Endodermal cell (in vitro differentiated cells): ENCODE results near the gene SUMF2. TPM values are rescaled to one million over a fixed set of nuclear protein-coding genes. Genes with fewer than 3 reads are reported as not detected.
"Not testable (repeated sequence)": the region's sequence is repeated elsewhere in the genome, so short reads cannot be mapped to it uniquely, and the experiment has no call there.

Experiments
- DNase-seq: peaks from one replicate; pipeline ENCODE4 v3.0.0-alpha.2; 2017
- H3K27ac ChIP-seq: 2 replicates; pipeline ENCODE4 v1.5.1; 2013; ENCODE audit warnings: mild to moderate bottlenecking, low read depth, low read length, moderate library complexity
- H3K27me3 ChIP-seq: 2 replicates; pipeline ENCODE4 v1.6.1; 2013; ENCODE audit warnings: mild to moderate bottlenecking, low read length, moderate library complexity; ENCODE audit not compliant: insufficient read depth, control insufficient read depth, poor library complexity, severe bottlenecking
- H3K36me3 ChIP-seq: 2 replicates; pipeline ENCODE4 v1.7.0; 2013; ENCODE audit warnings: mild to moderate bottlenecking, low read length, moderate library complexity; ENCODE audit not compliant: control insufficient read depth, insufficient read depth
- H3K4me1 ChIP-seq: one replicate; pipeline ENCODE4 v1.7.0; 2013; ENCODE audit warnings: low read length; ENCODE audit not compliant: control insufficient read depth, insufficient read depth
- H3K4me3 ChIP-seq: 2 replicates; pipeline ENCODE4 v1.5.1; 2013; ENCODE audit warnings: mild to moderate bottlenecking, low read length, moderate library complexity
- H3K9ac ChIP-seq: 2 replicates; pipeline ENCODE4 v1.6.1; 2013; ENCODE audit warnings: mild to moderate bottlenecking, low read length, moderate library complexity; ENCODE audit not compliant: poor library complexity, severe bottlenecking; ENCODE audit errors: extremely low read depth
- H3K9me3 ChIP-seq: 2 replicates; pipeline ENCODE4 v1.6.1; 2013; ENCODE audit warnings: mild to moderate bottlenecking, low read length, moderate library complexity; ENCODE audit not compliant: control insufficient read depth
- H3K27ac Mint-ChIP-seq: 2 replicates; pipeline ENCODE4 v1.8.0; 2020; ENCODE audit warnings: mixed read lengths
- H3K27me3 Mint-ChIP-seq: 2 replicates; pipeline ENCODE4 v1.8.0; 2021; ENCODE audit warnings: mild to moderate bottlenecking, mixed read lengths; ENCODE audit not compliant: insufficient read depth
- H3K36me3 Mint-ChIP-seq: 2 replicates; pipeline ENCODE4 v1.8.0; 2020; ENCODE audit warnings: low read depth, mixed read lengths
- H3K4me1 Mint-ChIP-seq: 2 replicates; pipeline ENCODE4 v1.8.0; 2020; ENCODE audit warnings: mixed read lengths
- H3K4me3 Mint-ChIP-seq: 2 replicates; pipeline ENCODE4 v1.8.0; 2020; ENCODE audit warnings: mild to moderate bottlenecking, moderate library complexity, mixed read lengths
- H3K9me3 Mint-ChIP-seq: 2 replicates; pipeline ENCODE4 v1.8.0; 2020; ENCODE audit warnings: mild to moderate bottlenecking, mixed read lengths
- WGBS, 2 experiments: methylation state at CpG; one replicate each; pipeline versions ENCODE4 v1.1.5 to v1.1.7; 2013; ENCODE audit warnings: missing lambda C conversion rate in 2 of 2, mixed read lengths in 1 of 2; ENCODE audit not compliant: insufficient coverage in 1 of 2, insufficient read length in 1 of 2; 5-methylcytosine and 5-hydroxymethylcytosine counted together
- long read RNA-seq, 4 experiments: library from polyadenylated mRNA in 2 of 4; library from RNA in 1 of 4; library from capped mRNA in 1 of 4; stranded (forward) in 3 of 4; unstranded in 1 of 4; transcript quantifications; one replicate each; pipeline ENCODE4 v2.0.0, GENCODE V29; 2020 to 2021; ENCODE audit warnings: inconsistent platforms in 1 of 4
- polyA plus RNA-seq, 2 experiments: library from polyadenylated mRNA; stranded (reverse); fragments of 50-300 nt; gene quantifications; one replicate each; pipeline ENCODE4 v1.2.3, GENCODE V29; 2013
- total RNA-seq, 2 donors: library from RNA; stranded (reverse); fragmentation: NEBNext Ultra II Directional in 1 of 2; extraction: Animal tissue kit (Norgen Biotek cat#: 25700) in 1 of 2; gene quantifications; 2 replicates in 1 of 2; 3 replicates in 1 of 2; pipeline ENCODE4 v1.2.1, GENCODE V29; 2021
- TF ChIP-seq, protein P1 (sequence below): fragments of 200-600 bp; sonication (generic); conservative IDR thresholded peaks from 2 replicates; pipeline ENCODE4 v1.5.0; 2021; ENCODE audit warnings: antibody characterized with exemption, mild to moderate bottlenecking

Gene SUMF2
- 100 to 1,000 TPM; 122 to 133 TPM for total RNA-seq
- 83.7 TPM for polyA plus RNA-seq (2013, experiment 1 of 2)
- polyA plus RNA-seq (2013, experiment 2 of 2), result 73.2 TPM
- long read RNA-seq, experiment 1, transcript SUMF2-208 (9 exons, 2,052 nt), result major isoform, 16 of 31 reads
- long read RNA-seq, experiment 1, partial matches to known transcripts, result 2 of 31 reads
- long read RNA-seq, experiment 1, other reads (novel, unspliced or antisense), result 12 of 31 reads
- long read RNA-seq, experiment 2, transcript SUMF2-204 (8 exons, 1,683 nt), result minor isoform, 12 of 201 reads
- long read RNA-seq, experiment 2, transcript SUMF2-208 (9 exons, 2,052 nt), result major isoform, 147 of 201 reads
- long read RNA-seq, experiment 2, partial matches to known transcripts, result 9 of 201 reads
- long read RNA-seq, experiment 2, other reads (novel, unspliced or antisense), result 17 of 201 reads
- long read RNA-seq, experiment 3, transcript SUMF2-207 (8 exons, 1,792 nt), result minor isoform, 8 of 605 reads
- long read RNA-seq, experiment 3, transcript SUMF2-208 (9 exons, 2,052 nt), result major isoform, 480 of 605 reads
- long read RNA-seq, experiment 3, transcript SUMF2-205 (10 exons, 1,171 nt), result minor isoform, 18 of 605 reads
- long read RNA-seq, experiment 3, transcript SUMF2-204 (8 exons, 1,683 nt), result minor isoform, 31 of 605 reads
- long read RNA-seq, experiment 3, partial matches to known transcripts, result 7 of 605 reads
- long read RNA-seq, experiment 3, other reads (novel, unspliced or antisense), result 41 of 605 reads
- long read RNA-seq, experiment 4, transcript SUMF2-208 (9 exons, 2,052 nt), result major isoform, 42 of 68 reads
- long read RNA-seq, experiment 4, partial matches to known transcripts, result 1 of 68 reads
- long read RNA-seq, experiment 4, other reads (novel, unspliced or antisense), result 14 of 68 reads

DNA sequence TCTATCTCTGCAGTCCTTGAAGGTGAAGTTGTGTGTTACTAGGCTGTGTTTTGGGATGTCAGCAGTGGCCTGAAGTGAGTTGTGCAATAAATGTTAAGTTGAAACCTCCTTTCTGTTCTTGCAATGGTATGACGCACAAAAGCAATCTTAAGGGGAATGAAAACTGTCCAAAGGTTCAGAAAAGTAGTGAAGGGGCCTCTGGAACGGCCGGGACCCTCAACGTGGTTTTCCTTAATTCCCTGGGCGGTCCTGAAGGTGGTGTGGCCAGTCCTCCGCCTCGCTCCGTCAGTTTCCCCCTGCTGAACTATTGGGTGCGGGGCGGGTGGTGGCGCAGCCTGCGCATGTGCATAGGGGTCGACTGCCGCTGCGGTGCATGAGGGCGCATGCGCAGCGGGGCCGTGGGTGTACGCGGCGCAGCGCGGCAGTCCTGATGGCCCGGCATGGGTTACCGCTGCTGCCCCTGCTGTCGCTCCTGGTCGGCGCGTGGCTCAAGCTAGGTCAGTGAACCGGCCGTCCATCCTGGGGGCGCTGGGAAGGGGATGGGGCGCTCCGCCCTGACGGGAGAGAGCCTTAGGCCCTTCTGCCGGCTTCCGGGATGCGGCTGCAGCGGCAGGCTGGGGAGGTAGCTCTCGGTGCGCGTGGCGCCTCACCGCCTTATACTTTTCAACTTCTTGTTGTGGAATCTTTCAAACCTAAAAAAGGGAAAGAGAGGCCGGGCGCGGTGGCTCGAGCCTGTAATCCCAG lies at the start of gene SUMF2:
TSS of gene SUMF2 (plus strand) at position 405 of the 744 bp plus-strand sequence. CDS start at position 431, 26 bp downstream.
- WGBS, 2 experiments, result 1% methylated on average over 49 of the region's 49 CpGs; no CpG with 5 or more reads in 1 of the 2 experiments
- H3K9me3 ChIP-seq, result no peaks in the 10 kb centered on the region
- H3K36me3 ChIP-seq, result peaks cover 57% of the 10 kb centered on the region
- no peaks in the 10 kb centered on the region for H3K27me3 ChIP-seq
- DNase-seq, result peak; percentile 96
- Mint-ChIP-seq H3K4me1 (peaks cover 3% of the 10 kb centered on the region), H3K27me3 (no peaks in the 10 kb centered on the region), H3K36me3 (peaks cover 56% of the 10 kb centered on the region), H3K9me3 (no peaks in the 10 kb centered on the region), H3K4me3 (peak within 1 kb of the TSS; percentile 93), H3K27ac (peak within 1 kb of the TSS; percentile 87)
- H3K27ac ChIP-seq, result peak within 1 kb of the TSS; percentile 87
- H3K9ac ChIP-seq, result peak within 1 kb of the TSS; percentile 83
- H3K4me1 ChIP-seq, result peaks cover 3% of the 10 kb centered on the region
- TF ChIP-seq, protein P1, sequence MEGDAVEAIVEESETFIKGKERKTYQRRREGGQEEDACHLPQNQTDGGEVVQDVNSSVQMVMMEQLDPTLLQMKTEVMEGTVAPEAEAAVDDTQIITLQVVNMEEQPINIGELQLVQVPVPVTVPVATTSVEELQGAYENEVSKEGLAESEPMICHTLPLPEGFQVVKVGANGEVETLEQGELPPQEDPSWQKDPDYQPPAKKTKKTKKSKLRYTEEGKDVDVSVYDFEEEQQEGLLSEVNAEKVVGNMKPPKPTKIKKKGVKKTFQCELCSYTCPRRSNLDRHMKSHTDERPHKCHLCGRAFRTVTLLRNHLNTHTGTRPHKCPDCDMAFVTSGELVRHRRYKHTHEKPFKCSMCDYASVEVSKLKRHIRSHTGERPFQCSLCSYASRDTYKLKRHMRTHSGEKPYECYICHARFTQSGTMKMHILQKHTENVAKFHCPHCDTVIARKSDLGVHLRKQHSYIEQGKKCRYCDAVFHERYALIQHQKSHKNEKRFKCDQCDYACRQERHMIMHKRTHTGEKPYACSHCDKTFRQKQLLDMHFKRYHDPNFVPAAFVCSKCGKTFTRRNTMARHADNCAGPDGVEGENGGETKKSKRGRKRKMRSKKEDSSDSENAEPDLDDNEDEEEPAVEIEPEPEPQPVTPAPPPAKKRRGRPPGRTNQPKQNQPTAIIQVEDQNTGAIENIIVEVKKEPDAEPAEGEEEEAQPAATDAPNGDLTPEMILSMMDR, result peak; percentile 40
- peak within 1 kb of the TSS; percentile 89 for H3K4me3 ChIP-seq

DNA sequence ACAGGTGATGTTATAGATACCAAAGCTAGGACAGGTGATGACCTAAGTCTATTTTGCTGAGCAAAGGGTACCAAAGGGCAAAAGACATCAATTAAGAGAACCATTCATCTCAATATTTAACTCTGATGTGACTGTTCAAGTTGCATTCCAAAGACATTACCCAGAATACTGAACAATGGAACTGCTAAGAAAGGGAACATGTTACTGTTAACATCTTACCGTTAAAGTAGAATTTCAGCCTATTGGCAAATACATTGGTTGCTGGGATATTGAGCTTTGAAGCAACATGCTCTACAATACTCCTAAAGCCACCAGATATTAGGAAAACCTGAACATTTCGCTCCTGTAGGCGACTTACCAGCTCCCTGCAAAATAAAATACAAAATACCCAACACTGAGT lies 47.1 kb upstream of the SUMF2 start:
- H3K36me3 Mint-ChIP-seq, result peaks cover 54% of the 10 kb centered on the region
- not testable (repeated sequence) for DNase-seq
- H3K36me3 ChIP-seq, result peaks cover 38% of the 10 kb centered on the region

DNA sequence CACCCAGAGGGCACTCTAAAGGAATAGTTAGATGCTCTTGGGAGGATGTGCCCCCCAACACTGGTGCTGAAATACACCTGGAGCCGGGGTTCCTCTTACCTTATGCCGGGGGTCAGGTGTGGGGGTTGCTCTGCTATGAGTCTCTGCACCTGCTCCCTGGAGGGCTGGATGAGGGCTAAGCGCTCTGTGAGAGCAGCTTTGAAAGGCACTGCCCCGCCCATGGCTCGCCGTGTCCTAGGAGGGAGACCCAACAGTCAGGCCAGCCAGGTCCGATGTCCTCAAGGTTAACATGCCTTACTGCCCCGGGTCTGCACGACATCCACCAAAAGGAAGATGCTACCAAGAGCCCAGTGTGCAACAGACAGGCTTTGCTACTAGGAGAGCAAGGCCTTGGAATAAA lies 44.6 kb upstream of the SUMF2 start:
- no peak overlapping the region for H3K4me3 ChIP-seq
- Mint-ChIP-seq H3K4me1 (no peaks in the 10 kb centered on the region), H3K36me3 (peaks cover 49% of the 10 kb centered on the region), H3K4me3 (no peak overlapping the region), H3K9me3 (no peaks in the 10 kb centered on the region), H3K27ac (no peak overlapping the region), H3K27me3 (no peaks in the 10 kb centered on the region)
- TF ChIP-seq, protein P1, result no peak
- no peak overlapping the region for H3K27ac ChIP-seq
- no peak overlapping the region for H3K9ac ChIP-seq
- 92 to 94% methylated on average over 7 to 9 of the region's 9 CpGs for WGBS, 2 experiments
- no peaks in the 10 kb centered on the region for H3K9me3 ChIP-seq
- no peaks in the 10 kb centered on the region for H3K27me3 ChIP-seq
- H3K36me3 ChIP-seq, result peaks cover 37% of the 10 kb centered on the region
- no peak for DNase-seq
- no peaks in the 10 kb centered on the region for H3K4me1 ChIP-seq

More for the DNA sequence above, 47.1 kb upstream of the SUMF2 start:
- not testable (repeated sequence) for H3K4me3 ChIP-seq, H3K9ac ChIP-seq, H3K9me3 Mint-ChIP-seq, H3K27ac Mint-ChIP-seq, H3K4me1 ChIP-seq, H3K27me3 ChIP-seq, H3K9me3 ChIP-seq, H3K27ac ChIP-seq, H3K4me3 Mint-ChIP-seq, H3K4me1 Mint-ChIP-seq, H3K27me3 Mint-ChIP-seq
- 100% methylated on average over 1 of the region's 3 CpGs; no CpG with 5 or more reads in 1 of the 2 experiments for WGBS, 2 experiments
